H9 (cell line): ENCODE results near the gene SEPTIN7. TPM values are rescaled to one million over a fixed set of nuclear protein-coding genes. Genes with fewer than 3 reads are reported as not detected.

ENCODE experiments used
- DNase-seq: peaks from one replicate; pipeline ENCODE4 v3.0.0-alpha.2; 2017
- H2AFZ ChIP-seq: one replicate; pipeline ENCODE4 v1.6.1; 2013; ENCODE audit warnings: mild to moderate bottlenecking, low read length, control low read depth, moderate library complexity
- H2AK5ac ChIP-seq: 2 replicates; pipeline ENCODE4 v1.6.1; 2013; ENCODE audit warnings: low read length, control low read depth, mixed read lengths; ENCODE audit not compliant: insufficient read length
- H2BK120ac ChIP-seq: one replicate; pipeline ENCODE4 v1.6.1; 2013; ENCODE audit warnings: low read depth, mild to moderate bottlenecking, low read length, control low read depth, inconsistent platforms; ENCODE audit not compliant: poor library complexity, severe bottlenecking
- H2BK12ac ChIP-seq: 2 replicates; pipeline ENCODE4 v1.6.1; 2013; ENCODE audit warnings: low read length, control low read depth, mixed read lengths, low read depth; ENCODE audit not compliant: insufficient read length
- H2BK15ac ChIP-seq: 2 replicates; pipeline ENCODE4 v1.6.1; 2013; ENCODE audit warnings: low read depth, low read length, control low read depth
- H2BK20ac ChIP-seq: one replicate; pipeline ENCODE4 v1.6.1; 2013; ENCODE audit warnings: low read depth, mild to moderate bottlenecking, low read length, control low read depth, inconsistent platforms; ENCODE audit not compliant: poor library complexity, severe bottlenecking
- H2BK5ac ChIP-seq: 2 replicates; pipeline ENCODE4 v1.6.1; 2013; ENCODE audit warnings: low read length, control low read depth, mixed read lengths; ENCODE audit not compliant: insufficient read length
- H3K14ac ChIP-seq: 2 replicates; pipeline ENCODE4 v1.6.1; 2013; ENCODE audit warnings: low read length, control low read depth; ENCODE audit not compliant: insufficient read depth
- H3K18ac ChIP-seq: 2 replicates; pipeline ENCODE4 v1.6.1; 2013; ENCODE audit warnings: low read depth, mild to moderate bottlenecking, mixed read lengths, low read length, control low read depth; ENCODE audit not compliant: insufficient read length
- H3K23ac ChIP-seq: 2 replicates; pipeline ENCODE4 v1.6.1; 2013; ENCODE audit warnings: low read length, control low read depth, mixed read lengths, low read depth; ENCODE audit not compliant: insufficient read length
- H3K23me2 ChIP-seq: 2 replicates; pipeline ENCODE4 v1.6.1; 2013; ENCODE audit warnings: low read depth, mild to moderate bottlenecking, mixed read lengths, low read length, control low read depth; ENCODE audit not compliant: insufficient read length, poor library complexity, severe bottlenecking
- H3K27ac ChIP-seq: 2 replicates; pipeline ENCODE4 v1.5.1; 2013; ENCODE audit warnings: low read length, control low read depth, mixed read lengths, low read depth; ENCODE audit not compliant: insufficient read length
- H3K27me3 ChIP-seq: 2 replicates; pipeline ENCODE4 v1.6.1; 2013; ENCODE audit warnings: low read length, control low read depth, inconsistent platforms; ENCODE audit not compliant: insufficient read depth
- H3K4ac ChIP-seq: 2 replicates; pipeline ENCODE4 v1.6.1; 2013; ENCODE audit warnings: low read depth, mild to moderate bottlenecking, control low read depth, inconsistent platforms, low read length, moderate library complexity
- H3K4me1 ChIP-seq: 2 replicates; pipeline ENCODE4 v1.6.1; 2013; ENCODE audit warnings: low read length, control low read depth, inconsistent platforms; ENCODE audit not compliant: insufficient read depth
- H3K4me2 ChIP-seq: 2 replicates; pipeline ENCODE4 v1.6.1; 2013; ENCODE audit warnings: low read length, control low read depth, mixed read lengths; ENCODE audit not compliant: insufficient read length, insufficient read depth
- H3K56ac ChIP-seq: 2 replicates; pipeline ENCODE4 v1.6.1; 2013; ENCODE audit warnings: low read depth, mild to moderate bottlenecking, mixed read lengths, low read length, control low read depth; ENCODE audit not compliant: insufficient read length
- H3K79me1 ChIP-seq: 2 replicates; pipeline ENCODE4 v1.6.1; 2013; ENCODE audit warnings: low read depth, mild to moderate bottlenecking, moderate library complexity, low read length, control low read depth, inconsistent platforms; ENCODE audit not compliant: insufficient read depth, poor library complexity, severe bottlenecking
- H3K79me2 ChIP-seq: 2 replicates; pipeline ENCODE4 v1.6.1; 2013; ENCODE audit warnings: low read length, control low read depth, inconsistent platforms; ENCODE audit not compliant: insufficient read depth
- H3K9ac ChIP-seq: 2 replicates; pipeline ENCODE4 v1.6.1; 2013; ENCODE audit warnings: low read length, control low read depth, mixed read lengths; ENCODE audit not compliant: insufficient read length; ENCODE audit errors: extremely low read depth
- H3K9me3 ChIP-seq: one replicate; pipeline ENCODE4 v1.6.1; 2013; ENCODE audit warnings: low read depth, low read length, inconsistent platforms; ENCODE audit not compliant: control insufficient read depth
- H3T11ph ChIP-seq: one replicate; pipeline ENCODE4 v1.6.1; 2013; ENCODE audit warnings: mild to moderate bottlenecking, low read length, control low read depth, inconsistent platforms
- H4K20me1 ChIP-seq: one replicate; pipeline ENCODE4 v1.6.1; 2013; ENCODE audit not compliant: control insufficient read depth, insufficient read length, insufficient read depth
- H4K5ac ChIP-seq: 2 replicates; pipeline ENCODE4 v1.6.1; 2013; ENCODE audit warnings: low read depth, mild to moderate bottlenecking, mixed read lengths, low read length, control low read depth; ENCODE audit not compliant: insufficient read length
- H4K8ac ChIP-seq: replicated peaks from 2 replicates; pipeline ENCODE4 v1.6.1; 2013; ENCODE audit warnings: low read length, control low read depth, mixed read lengths, low read depth; ENCODE audit not compliant: insufficient read length
- H4K91ac ChIP-seq: 2 replicates; pipeline ENCODE4 v1.6.1; 2013; ENCODE audit warnings: low read depth, mild to moderate bottlenecking, moderate library complexity, mixed read lengths, low read length, control low read depth; ENCODE audit not compliant: insufficient read length
- H3K27ac Mint-ChIP-seq, 3 experiments: 2 replicates in 2 of 3; 3 replicates in 1 of 3; pipeline ENCODE4 v1.8.0; 2020 to 2021; ENCODE audit warnings: mixed read lengths in 3 of 3, mild to moderate bottlenecking in 1 of 3, moderate library complexity in 1 of 3
- H3K27me3 Mint-ChIP-seq: 2 replicates; pipeline ENCODE4 v1.8.0; 2021; ENCODE audit warnings: low read depth, mild to moderate bottlenecking, moderate library complexity, mixed read lengths
- H3K36me3 Mint-ChIP-seq, 3 experiments: 2 replicates in 2 of 3; 3 replicates in 1 of 3; pipeline ENCODE4 v1.8.0; 2020 to 2021; ENCODE audit warnings: low read depth in 3 of 3, mixed read lengths in 3 of 3; ENCODE audit not compliant: insufficient read depth in 1 of 3
- H3K4me1 Mint-ChIP-seq, 2 experiments: 2 replicates each; pipeline ENCODE4 v1.8.0; 2020; ENCODE audit warnings: mixed read lengths in 2 of 2
- H3K4me3 Mint-ChIP-seq, 2 experiments: 2 replicates in 1 of 2; 3 replicates in 1 of 2; pipeline ENCODE4 v1.8.0; 2020 to 2021; ENCODE audit warnings: mild to moderate bottlenecking in 2 of 2, mixed read lengths in 2 of 2, moderate library complexity in 1 of 2
- H3K9me3 Mint-ChIP-seq, 2 experiments: 2 replicates in 1 of 2; 3 replicates in 1 of 2; pipeline ENCODE4 v1.8.0; 2020; ENCODE audit warnings: mild to moderate bottlenecking in 2 of 2, mixed read lengths in 2 of 2, moderate library complexity in 1 of 2
- CTCF ChIP-seq: fragments of 200-600 bp; sonication (generic); conservative IDR thresholded peaks from 3 replicates; pipeline ENCODE4 v1.8.0; 2021; ENCODE audit warnings: antibody characterized with exemption, mild to moderate bottlenecking
- WGBS: extraction: QIAGEN DNeasy Blood & Tissue Kit; methylation state at CpG from one replicate; pipeline ENCODE4 v1.1.7; 2013; ENCODE audit warnings: missing lambda C conversion rate, low lambda C conversion rate, mixed read lengths; ENCODE audit not compliant: insufficient read length; ENCODE audit errors: extremely low coverage; 5-methylcytosine and 5-hydroxymethylcytosine counted together
- total RNA-seq: library from RNA; stranded (reverse); gene quantifications from 2 replicates; pipeline ENCODE4 v1.2.1, GENCODE V29; 2021

SEPTIN7 gene
- total RNA-seq, 1 experiment from 2014 or later, result 184 TPM

GRCh38 chr7:35773994-35774393, 26.9 kb upstream of the SEPTIN7 start:
- H3K27me3 Mint-ChIP-seq, result no peaks in the 10 kb centered on the region
- H3K9ac ChIP-seq, result no peak overlapping the region
- H3K23ac ChIP-seq, result no peak overlapping the region
- no peak overlapping the region for H2BK15ac ChIP-seq
- H2AFZ ChIP-seq, result no peak overlapping the region
- H2BK12ac ChIP-seq, result no peak overlapping the region
- no peaks in the 10 kb centered on the region for H3K23me2 ChIP-seq
- no peak overlapping the region for H4K91ac ChIP-seq
- WGBS, result no CpG with 5 or more reads among the region's 3 CpGs
- no peak overlapping the region for H3K18ac ChIP-seq
- no peak overlapping the region for H3K4me3 Mint-ChIP-seq
- H2BK5ac ChIP-seq, result no peak overlapping the region
- no peak overlapping the region for H2AK5ac ChIP-seq
- TF ChIP-seq CTCF, result no peak
- no peaks in the 10 kb centered on the region for H3K27me3 ChIP-seq
- H3K9me3 Mint-ChIP-seq, result no peaks in the 10 kb centered on the region
- H3K27ac ChIP-seq, result no peak overlapping the region
- no peaks in the 10 kb centered on the region for H3K36me3 Mint-ChIP-seq
- no peak overlapping the region for H3K4ac ChIP-seq
- H3K56ac ChIP-seq, result no peak overlapping the region
- no peak for DNase-seq
- no peak overlapping the region for H2BK120ac ChIP-seq
- no peak overlapping the region for H3K14ac ChIP-seq
- no peaks in the 10 kb centered on the region for H3K4me1 ChIP-seq
- no peak overlapping the region for H4K8ac ChIP-seq
- no peaks in the 10 kb centered on the region for H3K9me3 ChIP-seq
- H2BK20ac ChIP-seq, result no peak overlapping the region
- no peaks in the 10 kb centered on the region for H3K79me1 ChIP-seq
- no peaks in the 10 kb centered on the region for H4K20me1 ChIP-seq
- no peak overlapping the region for H3T11ph ChIP-seq
- H3K27ac Mint-ChIP-seq, result no peak overlapping the region
- H3K4me1 Mint-ChIP-seq, result no peaks in the 10 kb centered on the region
- H3K4me2 ChIP-seq, result no peak overlapping the region
- no peak overlapping the region for H4K5ac ChIP-seq
- no peaks in the 10 kb centered on the region for H3K79me2 ChIP-seq
